ENCODE data around the gene ILK.

The ILK gene

DNA sequence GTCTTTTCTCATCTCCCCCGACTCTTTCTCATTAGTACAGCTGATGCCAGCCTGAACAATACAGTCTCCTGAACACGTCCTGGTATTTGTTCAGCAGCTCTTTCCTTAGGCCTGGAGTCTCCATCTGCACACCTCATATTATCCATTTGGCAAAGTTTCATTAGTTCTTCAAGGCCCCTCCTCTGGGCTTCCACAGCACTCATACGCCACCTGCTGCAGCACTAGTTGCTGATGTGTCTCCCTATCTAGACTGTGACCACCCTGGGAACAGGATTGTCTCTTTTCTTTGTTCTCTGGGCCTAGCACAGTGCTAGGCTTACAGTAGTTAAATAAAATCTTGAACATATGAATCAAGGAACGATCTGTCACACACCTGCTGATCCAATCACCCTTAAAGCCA lies 34.9 kb downstream of the ILK start:
- DNase-seq: peak; percentile 43

DNA sequence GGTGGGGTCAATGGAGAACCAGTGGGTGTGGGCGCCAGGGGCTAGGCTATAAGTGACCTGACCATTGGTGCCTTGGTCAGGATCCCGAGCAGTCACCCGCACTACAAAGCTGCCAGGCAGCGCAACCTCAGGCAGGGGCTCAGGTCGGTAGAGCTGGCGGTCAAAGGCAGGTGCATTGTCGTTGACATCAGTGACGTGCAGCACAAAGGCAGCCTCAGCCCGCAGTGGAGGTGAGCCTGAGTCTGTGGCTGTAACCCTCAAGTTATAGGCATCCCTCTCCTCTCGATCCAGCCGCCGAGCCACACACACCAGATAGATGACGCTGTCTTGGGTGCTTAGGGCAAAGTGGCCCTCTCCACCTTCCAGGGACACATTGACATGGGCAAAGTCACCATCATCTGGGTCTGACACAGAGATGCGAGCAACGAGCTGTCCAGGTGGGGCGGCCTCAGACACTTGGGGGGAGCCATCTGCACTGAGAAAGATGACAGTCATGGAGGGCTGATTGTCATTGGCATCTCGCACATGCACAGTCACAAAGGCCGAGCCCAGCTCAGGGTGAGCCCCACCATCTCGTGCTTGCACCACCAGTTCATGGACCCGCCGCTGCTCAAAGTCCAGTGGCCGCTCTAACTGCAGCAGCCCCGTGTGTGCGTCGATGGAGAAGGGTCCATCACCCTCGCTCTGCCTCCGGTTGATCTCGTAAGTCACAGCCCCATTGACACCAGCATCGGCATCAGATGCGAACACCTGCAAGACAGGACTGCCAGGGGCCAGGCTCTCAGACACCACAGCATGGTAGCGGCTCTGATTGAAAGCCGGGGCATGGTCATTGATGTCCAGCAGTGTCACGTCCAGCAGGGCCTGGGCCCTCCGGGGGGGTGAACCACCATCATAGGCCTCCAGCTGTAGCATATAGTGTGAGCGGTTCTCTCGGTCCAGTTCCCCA lies 36.7 kb downstream of the ILK start:
- no peak for DNase-seq

DNA sequence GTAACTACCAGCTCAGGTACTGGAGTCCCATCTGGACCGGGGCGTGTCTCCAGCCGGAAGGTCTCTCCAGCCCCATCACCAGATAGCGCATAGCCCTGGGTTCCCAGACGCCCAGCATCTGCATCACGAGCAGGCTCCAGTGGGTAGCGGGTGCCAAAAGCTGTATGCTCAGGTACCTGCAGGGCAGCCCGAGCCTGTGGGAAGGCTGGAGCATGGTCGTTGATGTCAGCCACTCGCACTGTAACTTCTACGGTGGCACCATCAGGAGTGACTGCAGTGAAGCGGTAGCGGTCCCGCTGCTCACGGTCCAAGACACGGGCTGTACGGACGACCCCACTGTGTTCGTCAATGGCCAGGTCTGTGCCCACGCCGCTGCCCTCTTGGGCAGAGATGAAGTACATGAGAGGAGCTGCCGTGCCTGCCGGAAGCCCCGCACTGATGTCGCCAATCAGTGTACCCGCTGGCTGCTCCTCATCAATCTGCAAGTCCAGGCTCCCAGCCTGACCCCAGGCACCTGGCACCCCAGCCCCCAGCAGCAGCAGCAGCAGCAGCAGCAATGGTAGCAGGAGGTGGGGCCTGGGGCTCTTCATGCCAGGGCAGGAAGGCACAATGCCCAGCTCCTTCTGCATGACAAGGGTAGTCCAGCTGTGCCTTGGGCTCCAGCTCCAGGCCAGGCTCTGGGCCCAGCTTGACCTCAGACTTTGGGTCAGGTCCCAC lies 37.6 kb downstream of the ILK start:
- DNase-seq: no peak

DNA sequence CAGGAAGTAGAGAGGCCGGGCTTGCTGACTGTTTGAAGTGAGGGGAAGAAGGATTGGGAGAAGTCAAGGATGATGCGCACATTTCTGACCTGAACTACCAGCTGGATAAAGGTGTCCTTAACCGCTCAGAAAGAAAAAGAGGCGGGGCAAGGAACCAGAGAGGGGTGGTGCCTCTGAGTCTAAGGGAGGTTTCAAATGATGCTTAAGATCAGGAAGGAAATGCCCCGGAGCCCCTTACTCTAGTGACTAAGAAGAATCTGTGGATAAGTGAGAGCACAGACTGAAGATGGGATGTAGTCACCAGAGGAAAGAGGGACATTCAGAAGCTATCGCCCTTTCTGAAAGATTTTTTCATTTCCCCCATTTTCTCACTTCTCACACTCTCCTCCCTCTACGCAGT lies 39.4 kb downstream of the ILK start:
- no peak for DNase-seq

DNA sequence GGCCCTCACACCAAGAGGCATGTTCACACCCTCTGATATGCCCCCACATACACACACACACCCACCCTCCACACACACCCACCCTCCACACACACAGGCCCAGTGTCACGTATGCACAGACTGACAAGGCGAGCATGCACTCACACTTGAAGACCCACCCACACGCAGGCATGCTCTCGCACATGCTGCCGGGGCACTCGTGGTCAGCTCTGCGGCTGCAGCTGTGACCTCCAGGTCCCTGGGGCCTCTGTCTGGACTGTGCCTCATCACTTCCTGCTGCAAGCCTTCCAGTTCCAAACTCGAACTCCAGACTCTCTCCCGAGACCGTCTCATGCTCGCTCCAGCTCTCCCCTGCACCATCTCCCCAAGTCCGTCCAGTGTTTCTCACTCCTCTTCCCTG lies 42.5 kb downstream of the ILK start:
- peak; percentile 93 for DNase-seq

DNA sequence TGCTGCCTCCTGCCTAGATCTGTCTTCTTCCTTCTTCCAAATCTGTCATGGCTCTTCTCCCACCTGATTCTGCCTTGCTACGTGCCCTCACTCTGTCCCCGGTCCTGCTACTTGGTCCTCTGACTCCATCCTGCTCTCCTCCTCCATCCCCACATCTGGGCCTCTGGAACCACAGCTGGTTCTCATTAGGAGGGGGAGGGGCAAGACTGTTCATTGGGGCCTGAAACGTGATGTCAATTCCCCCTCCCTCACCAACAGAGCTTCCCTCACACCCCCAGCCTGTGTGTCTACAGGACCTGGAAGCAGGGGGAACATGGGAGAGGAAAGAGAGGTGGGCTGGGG lies 43.0 kb downstream of the ILK start:
- DNase-seq: peak; percentile 79

DNA sequence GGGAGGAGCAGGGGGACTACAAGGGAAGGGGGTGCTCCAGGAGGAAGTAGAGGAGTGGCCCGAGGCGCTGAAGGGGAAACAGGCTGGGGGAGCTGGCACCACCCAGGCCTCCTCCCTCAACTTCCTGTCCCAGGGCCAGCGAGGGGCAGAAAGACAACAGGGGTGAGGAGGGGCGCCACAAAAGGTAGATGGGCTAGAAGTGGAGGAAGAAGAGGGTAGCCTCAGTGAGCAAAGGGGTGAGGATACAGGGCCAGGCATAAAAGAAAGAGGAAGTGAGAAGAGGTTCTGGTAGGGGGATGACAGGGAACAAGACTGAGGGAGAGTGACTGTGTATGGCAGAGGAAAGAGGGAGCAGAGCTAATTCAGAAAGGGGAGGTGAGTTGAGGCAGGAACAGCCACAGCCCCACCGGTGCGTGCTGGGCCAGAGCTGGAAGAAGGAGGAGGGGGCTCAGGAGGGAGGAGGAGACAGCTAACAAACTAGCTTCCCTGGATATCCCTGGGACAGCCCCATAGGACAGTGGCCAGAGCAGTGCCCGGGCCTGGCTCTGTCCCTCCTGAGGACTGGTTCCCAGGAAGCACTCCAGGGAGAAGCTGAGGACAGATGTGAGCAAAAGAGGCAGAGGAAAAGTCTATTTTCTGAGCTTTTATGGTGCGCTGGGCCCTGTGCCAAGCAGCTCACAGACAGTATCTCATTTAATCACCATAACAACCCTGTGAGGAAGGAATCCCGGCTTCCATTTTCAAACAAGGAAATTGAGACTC lies 43.5 kb downstream of the ILK start:
- no peak for DNase-seq

DNA sequence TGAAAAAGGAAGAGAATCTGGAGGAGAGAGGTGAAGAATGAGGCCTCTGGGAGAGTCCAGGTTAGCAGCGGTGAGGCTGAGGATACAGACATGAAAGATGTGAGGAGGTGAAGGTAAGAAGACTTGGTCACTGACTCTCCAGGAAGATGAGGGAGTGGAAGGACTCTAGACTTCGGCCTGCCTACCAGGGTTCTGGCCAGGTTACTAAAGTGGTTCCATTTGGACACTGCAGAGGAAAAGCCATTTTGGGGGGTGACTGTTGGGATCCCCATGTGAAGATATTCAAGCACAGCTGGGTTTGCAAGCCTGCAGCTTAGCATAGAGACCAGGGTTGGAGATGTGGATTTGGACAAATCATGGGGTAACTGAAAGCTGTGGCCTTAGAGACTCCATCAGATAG lies 44.3 kb downstream of the ILK start:
- no peak for DNase-seq

DNA sequence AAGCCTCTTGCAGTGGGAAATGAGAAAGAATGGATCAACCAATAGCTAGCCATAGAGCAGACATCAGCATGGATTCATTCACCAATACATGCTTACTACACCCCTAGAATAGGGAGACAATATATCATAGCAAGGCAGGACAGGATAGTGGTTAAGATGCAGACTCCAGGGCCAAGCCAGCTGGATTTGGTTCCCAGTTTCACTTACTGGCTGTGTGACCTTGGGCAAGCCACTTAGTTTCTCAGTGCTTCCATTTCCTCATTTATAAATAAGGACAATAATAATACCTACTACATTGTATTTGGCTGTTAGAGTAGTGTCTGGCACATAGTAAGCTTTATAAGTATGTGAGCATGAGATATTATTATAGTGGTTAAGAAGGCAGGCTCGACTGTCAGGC lies 44.9 kb downstream of the ILK start:
- no peak for DNase-seq

DNA sequence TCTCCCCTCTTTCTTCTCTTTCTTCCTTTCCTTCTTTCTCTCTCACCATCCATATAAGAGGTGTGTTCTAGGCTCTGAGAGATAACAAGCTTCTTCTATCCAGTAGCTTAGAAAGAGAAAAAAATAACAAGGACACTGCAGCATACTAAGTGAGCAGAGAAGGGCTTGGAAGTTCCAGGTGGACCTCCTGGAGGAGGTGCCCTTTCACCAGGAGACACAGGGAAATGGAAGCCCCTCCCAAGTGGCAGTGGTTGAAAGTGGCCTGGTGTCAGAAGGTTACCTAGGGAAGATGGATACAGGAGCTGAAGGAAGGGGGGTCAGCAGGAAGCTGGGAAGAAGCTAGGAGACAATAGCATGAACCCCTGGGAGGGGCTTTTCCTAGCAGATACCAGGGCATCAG lies 46.5 kb downstream of the ILK start:
- DNase-seq: no peak

DNA sequence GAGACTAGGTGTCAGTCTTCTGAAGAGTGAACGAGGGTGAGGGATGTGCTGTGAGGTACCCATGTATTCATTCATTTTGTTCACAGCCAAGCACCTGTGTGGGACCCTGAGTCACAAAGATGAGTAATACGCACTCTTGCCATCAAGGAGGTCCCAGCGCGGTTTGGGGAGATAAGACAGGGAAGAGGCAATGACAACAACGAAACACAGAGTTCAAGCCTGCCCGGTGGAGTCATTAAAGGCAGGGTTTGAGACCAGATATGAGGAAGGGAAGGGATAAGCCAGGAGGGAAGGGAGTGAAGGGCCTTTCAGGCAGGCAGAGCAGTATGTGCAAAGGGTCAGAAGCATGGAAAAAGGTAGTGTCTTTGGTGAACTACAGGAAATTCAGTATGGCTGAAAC lies 47.4 kb downstream of the ILK start:
- no peak for DNase-seq

DNA sequence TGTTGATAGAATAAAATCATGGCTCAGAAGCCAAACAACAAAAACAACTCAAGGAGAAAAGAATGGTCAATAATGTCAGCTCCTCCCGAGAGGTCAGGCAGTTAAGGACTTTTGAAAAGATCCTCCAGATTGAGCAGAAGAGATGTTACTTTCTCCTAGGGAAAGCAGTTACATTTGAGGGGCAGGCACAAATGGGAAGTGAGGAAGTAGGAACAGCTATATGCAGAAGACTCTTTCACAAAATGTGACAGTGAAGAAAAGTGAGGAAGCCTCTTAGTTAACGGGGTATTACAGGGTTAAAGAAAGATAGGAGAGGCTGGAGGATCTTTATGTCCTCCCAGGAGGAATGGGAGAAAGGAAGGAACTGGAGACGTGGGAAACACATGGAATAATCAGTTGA lies 48.6 kb downstream of the ILK start:
- no peak for DNase-seq

DNA sequence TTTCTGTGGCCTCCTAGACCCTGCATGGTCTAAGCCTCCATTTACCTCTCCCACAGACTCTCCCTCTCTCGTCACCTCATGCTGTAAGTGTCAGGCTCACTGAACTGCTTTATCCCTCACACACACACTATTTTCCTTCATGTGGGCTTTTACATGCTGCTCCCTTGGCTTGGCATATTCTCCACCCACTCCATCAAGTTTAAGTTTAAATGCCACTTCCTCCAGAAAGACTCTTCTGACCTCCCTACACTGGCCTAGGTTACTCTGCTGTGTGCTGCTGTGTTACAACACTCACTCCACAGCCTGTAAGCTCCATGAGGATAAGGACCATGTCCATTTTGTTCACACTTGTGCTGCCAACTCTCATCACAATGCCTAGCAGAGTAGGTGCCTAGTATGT lies 49.5 kb downstream of the ILK start:
- no peak for DNase-seq

DNA sequence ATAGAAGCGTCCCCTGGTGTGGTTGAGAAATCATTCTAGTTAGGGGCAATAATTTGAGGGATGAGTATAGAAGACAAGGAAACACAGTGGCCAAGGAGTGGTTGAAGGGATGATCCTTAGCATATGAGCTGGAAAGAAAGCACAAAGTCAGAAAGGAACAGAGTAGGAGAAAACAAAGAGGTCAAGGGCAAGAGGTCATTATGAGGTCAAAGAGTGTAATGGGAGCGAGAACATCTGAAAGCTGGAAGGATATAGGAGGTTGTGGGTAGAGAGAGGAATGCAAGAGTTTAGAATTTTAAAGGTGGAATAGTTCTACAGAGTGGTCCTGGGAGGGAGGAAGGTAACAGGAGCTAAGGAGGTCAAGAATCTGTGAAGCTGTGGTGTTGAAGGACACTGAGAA lies 50.1 kb downstream of the ILK start:
- DNase-seq: no peak

DNA sequence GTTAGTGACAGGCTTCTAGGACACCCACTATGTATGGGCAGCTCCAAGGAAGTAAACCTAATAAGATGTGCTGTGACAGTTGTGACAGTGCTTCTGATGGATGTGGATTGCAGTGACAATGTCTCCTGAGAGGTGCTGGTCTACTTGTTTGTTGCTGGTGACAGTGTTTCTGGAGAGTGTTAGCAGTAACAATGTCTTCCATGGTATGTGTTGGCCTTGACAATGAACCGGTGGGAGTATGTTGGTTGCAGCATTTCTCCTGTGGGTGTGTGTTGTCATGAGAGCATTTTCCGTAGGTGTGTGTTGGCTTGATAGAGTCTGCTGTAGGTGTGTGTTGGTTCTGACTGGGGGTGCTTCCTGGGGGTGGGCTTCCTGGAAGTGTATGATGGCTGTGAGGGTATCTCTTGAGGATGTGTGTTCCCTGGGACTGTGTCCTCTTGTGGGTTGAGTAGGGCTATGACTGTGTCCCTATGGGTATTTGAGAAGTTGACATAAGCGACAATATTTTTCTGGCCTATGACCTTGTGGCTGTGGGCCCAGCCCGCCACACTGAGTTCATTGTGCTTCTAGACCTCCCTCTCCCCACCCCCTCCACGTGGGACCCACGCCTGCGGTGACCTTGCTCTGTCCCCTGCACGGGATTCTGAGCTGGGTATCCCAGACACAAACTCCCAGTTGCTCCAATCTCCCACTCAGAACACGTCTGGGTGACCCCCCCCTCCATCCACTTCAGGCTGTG lies 50.9 kb downstream of the ILK start:
- DNase-seq: no peak

DNA sequence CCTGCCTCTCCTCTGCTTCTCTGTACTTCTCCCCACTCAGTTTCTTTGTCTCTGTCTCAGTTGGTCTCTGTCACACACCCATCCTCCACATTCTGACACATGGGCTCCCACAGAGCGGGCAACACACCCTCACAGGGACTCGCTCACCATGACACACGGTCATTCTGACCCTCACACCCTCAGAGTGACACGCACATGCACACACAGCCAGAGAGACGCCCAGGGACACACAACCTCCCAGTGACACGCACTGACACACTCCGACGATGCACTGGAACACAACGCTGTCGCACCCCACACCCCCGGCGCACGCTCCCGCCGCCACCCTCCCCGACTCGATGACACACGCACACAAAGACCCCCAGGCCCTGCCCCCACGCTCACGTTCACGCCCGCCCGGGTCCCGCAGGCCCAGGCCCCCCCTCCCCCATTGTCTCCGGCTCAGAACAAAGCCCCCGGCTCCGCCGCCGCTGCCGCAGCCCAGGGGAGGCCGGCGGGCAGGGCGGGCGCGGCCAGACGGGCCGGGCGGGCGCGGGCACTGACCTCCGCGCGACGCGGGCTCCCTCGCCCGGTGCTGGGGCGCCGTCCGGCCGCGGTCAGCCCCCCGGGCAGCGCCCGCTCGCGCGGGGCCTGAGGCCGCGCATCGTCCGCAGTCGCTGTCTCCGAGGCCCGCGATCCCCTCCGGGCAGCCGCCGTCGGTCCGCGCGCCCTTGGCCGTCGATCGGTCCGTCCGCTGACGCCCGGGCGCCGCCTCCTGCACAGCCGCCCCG lies 51.6 kb downstream of the ILK start:
- DNase-seq: no peak

DNA sequence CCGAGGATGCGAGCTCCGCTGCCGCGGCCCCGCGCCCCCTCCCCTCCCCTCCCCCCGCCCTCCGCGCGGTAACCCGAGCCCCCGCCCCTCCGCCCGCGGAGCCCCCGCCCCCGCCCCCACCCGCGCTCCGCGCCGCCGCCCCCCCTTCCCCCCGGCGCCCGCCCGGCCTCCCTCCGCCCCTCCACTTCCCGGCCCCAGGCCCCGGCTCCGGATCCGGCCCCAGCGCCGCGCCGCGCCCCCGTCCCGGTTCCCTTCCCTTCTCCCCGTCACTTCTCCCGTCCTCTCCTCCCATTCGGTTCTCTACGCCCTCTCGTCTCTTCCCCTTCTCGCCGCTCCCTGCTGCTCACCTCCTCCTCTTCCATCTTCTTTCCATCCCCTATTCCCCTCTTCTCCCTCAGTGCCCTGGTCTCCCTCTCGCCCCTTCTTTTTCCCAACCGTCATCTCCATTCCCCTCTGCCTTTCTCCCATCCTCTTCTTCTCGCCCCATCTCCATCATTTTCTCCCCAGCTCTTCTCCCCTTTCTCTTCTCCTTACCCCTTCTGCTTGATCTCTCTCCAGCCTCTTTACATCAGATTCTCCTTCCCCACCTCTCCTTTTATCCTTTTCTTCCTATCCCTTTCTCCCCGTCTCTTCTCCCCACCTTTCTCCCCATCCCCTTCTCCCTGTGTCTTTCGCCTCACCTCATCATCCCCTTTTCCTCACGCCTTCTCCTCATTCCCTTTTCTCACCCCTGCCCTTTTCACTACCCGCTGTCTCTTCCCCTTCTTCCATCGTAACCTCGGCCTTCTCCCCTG lies 52.4 kb downstream of the ILK start, which contains the start of gene DCHS1:
DCHS1 (minus strand) TSS at position 20 of the 794 bp plus-strand sequence. CDS start 14,196 bp downstream, outside the sequence.
- no peak for DNase-seq

DNA sequence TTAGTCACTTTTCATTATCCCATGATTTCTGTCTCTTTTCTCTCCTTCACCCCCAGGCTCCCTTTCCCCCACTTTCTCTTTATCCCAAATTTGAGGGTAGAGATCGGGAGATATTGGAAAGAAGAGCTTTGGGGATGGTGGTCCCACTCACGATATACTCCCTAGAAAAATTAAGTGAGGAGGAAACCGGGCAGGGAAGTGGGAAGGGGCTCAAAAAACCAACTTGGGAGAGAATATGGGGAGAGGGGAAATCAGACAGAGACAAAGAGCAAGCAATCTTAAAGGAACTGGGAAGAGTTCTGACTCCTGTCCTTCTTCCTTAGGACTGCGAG lies 53.0 kb downstream of the ILK start:
- no peak for DNase-seq

DNA sequence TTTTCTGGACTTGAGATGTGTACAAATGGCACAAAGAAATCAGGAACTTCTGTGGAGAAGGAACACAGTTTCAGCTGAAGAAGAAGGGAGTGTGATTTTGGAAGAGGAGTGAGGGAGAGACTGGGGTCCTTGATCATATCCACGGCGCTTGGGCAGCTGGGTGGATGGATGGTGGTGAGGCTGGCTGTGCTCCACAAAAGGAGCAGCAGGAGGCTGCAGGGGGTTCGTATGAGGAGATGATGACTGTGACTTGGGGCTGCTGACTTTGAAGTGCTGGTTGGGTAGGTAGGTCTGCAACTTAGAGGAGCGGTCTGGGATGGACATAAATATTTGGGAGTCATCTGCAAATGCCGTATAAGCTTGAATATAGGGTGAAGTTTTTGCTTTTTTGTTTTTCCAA lies 53.4 kb downstream of the ILK start:
- peak; percentile 35 for DNase-seq

DNA sequence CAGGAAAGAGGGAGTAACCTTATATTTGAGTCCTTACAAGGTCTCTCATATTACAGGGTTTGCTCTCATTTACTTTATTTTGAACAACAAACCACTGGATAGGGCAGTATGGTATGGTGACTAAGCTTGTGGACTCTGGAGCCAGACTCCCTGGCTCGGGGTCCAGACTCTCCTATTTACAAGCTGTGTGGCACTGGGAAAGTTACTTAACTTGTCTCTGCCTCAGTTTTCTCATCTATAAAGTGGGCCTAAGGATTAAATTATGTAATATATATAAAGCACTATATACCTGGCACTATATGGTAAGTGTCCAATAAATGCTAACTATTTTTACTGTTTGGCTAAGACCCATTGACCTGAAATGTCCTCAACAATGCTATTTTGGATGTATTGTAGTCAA lies 53.8 kb downstream of the ILK start:
- peak; percentile 43 for DNase-seq

DNA sequence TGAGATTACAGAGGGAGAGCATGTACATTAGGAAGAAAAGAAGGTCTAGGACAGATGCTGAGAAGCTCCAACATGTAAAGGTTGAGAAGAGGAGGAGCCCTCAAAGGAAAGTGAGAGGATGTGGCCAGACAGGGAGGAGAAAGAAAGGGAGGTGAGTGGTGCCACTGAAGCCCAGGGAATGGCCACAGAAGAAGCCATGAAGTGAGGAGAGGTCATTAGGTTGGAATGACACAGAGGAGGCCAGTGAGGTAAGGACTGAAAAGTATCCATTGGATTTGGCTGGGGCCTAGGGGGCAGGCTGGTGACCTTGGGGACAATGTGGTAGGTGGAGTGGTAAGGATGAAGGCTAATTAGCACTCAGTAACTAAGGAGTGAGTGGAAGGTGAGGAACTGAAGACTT lies 55.1 kb downstream of the ILK start:
- no peak for DNase-seq

Measured in HCEC 1CT (cell line).